ENCODE measurements around the gene LCK.

LCK gene

GRCh38 chr1:32221980-32222755 lies 28.9 kb upstream of the LCK start, which contains the start of the genes EIF3I and TMEM234:
Gene EIF3I (plus strand): TSS chr1:32222407. CDS start chr1:32222442, 35 bp downstream.
Gene TMEM234 (minus strand): TSS chr1:32222353. CDS start chr1:32222322, 31 bp downstream.
- no peak for DNase-seq (ENCODE audit: low read depth, low spot score)
- H3K4me3 ChIP-seq (ENCODE audit: low read depth, low read length), result peak within 1 kb of the TSS; percentile 92
- CTCF ChIA-PET, result interaction anchor here (1.0 kb wide), 1 partner anchor 114 kb away, joined by 4 read pairs; the partner anchor contains the start of gene MARCKSL1
- no peak for TF ChIP-seq CTCF (IDR thresholded peaks at IDR 0.05; ENCODE audit: insufficient read depth, low read length, missing control alignments)
- POLR2A ChIA-PET, result interaction anchor here (0.7 kb wide), 1 partner anchor 113 kb away, joined by 3 read pairs; no protein-coding TSS in a partner anchor

- peak overlapping the region; percentile 18; the same call in 1 of the 2 replicates for H3K4me3 ChIP-seq (ENCODE audit: low read depth, low read length)
- CTCF ChIA-PET, result interaction anchor here (0.9 to 2.7 kb wide), 7 partner anchors 8 to 141 kb away, joined by 3 to 9 read pairs (median 4); no protein-coding TSS in a partner anchor
- POLR2A ChIA-PET, result interaction anchor here (1.1 to 1.2 kb wide), 3 partner anchors 12 to 112 kb away, joined by 3 to 5 read pairs (median 3); partner anchors contain the start of genes CCDC28B and MARCKSL1
- peak; percentile 1 for TF ChIP-seq CTCF (IDR thresholded peaks at IDR 0.05; ENCODE audit: insufficient read depth, low read length, missing control alignments)
- no peak for DNase-seq (ENCODE audit: low read depth, low spot score)
Observed at GRCh38 chr1:32223683-32224082, 27.4 kb upstream of the LCK start.

GRCh38 chr1:32224285-32224684 lies 26.8 kb upstream of the LCK start:
- no peak overlapping the region for H3K4me3 ChIP-seq (ENCODE audit: low read depth, low read length)
- POLR2A ChIA-PET, result interaction anchor here (0.5 to 1.2 kb wide), 2 partner anchors 112 to 146 kb away, joined by 4 to 5 read pairs; partner anchors contain the start of gene MARCKSL1
- CTCF ChIA-PET, result interaction anchor here (1.1 to 2.7 kb wide), 5 partner anchors 9 to 95 kb away, joined by 3 to 9 read pairs (median 6); no protein-coding TSS in a partner anchor
- no peak for DNase-seq (ENCODE audit: low read depth, low spot score)
- no peak for TF ChIP-seq CTCF (IDR thresholded peaks at IDR 0.05; ENCODE audit: insufficient read depth, low read length, missing control alignments)

GRCh38 chr1:32228771-32229170 lies 22.3 kb upstream of the LCK start:
- CTCF ChIA-PET, result interaction anchor here (1.1 to 1.7 kb wide), 2 partner anchors 14 to 87 kb away, joined by 3 to 4 read pairs; no protein-coding TSS in a partner anchor

GRCh38 chr1:32231843-32232432 lies 19.1 kb upstream of the LCK start:
- H3K4me3 ChIP-seq (ENCODE audit: low read depth, low read length), result no peak overlapping the region
- no peak for DNase-seq (ENCODE audit: low read depth, low spot score)
- ChIA-PET POLR2A (interaction anchor here (0.6 kb wide), 1 partner anchor 11 kb away, joined by 3 read pairs; no protein-coding TSS in a partner anchor), CTCF (interaction anchor here (1.0 to 2.5 kb wide), 3 partner anchors 15 to 17 kb away, joined by 3 to 7 read pairs (median 3); partner anchors contain the start of gene FAM167B)
- TF ChIP-seq CTCF (IDR thresholded peaks at IDR 0.05; ENCODE audit: insufficient read depth, low read length, missing control alignments), result no peak

More at GRCh38 chr1:32228771-32229170, 22.3 kb upstream of the LCK start:
- no peak for TF ChIP-seq CTCF (IDR thresholded peaks at IDR 0.05; ENCODE audit: insufficient read depth, low read length, missing control alignments)
- DNase-seq (ENCODE audit: low read depth, low spot score), result no peak
- POLR2A ChIA-PET, result no interaction called here
- no peak overlapping the region for H3K4me3 ChIP-seq (ENCODE audit: low read depth, low read length)
